HUES48 (cell line): ENCODE measurements around the gene CYSRT1.
A peak's percentile ranks its signal among the peaks of the same experiment; 100 is the strongest.

Experiments used
- H3K27ac ChIP-seq: one replicate; pipeline ENCODE4 v1.7.0; 2013; ENCODE audit warnings: low read depth, low read length, inconsistent platforms
- H3K27me3 ChIP-seq: 2 replicates; pipeline ENCODE4 v1.6.1; 2013; ENCODE audit warnings: mild to moderate bottlenecking, low read length; ENCODE audit not compliant: control insufficient read depth, insufficient read depth
- H3K36me3 ChIP-seq: 2 replicates; pipeline ENCODE4 v1.6.1; 2013; ENCODE audit warnings: low read length; ENCODE audit not compliant: control insufficient read depth, insufficient read depth
- H3K4me1 ChIP-seq: 2 replicates; pipeline ENCODE4 v1.6.1; 2013; ENCODE audit warnings: mild to moderate bottlenecking, low read length; ENCODE audit not compliant: control insufficient read depth, insufficient read depth
- H3K4me3 ChIP-seq: 2 replicates; pipeline ENCODE4 v1.5.1; 2013; ENCODE audit warnings: mild to moderate bottlenecking, low read depth, low read length
- H3K9ac ChIP-seq: 2 replicates; pipeline ENCODE4 v1.6.1; 2013; ENCODE audit warnings: mild to moderate bottlenecking, low read depth, low read length, moderate library complexity
- H3K9me3 ChIP-seq: 2 replicates; pipeline ENCODE4 v1.6.1; 2013; ENCODE audit warnings: low read length; ENCODE audit not compliant: control insufficient read depth, insufficient read depth

The CYSRT1 gene

GRCh38 chr9:137191245-137191644, 33.7 kb upstream of the CYSRT1 start:
- Histone ChIP-seq H3K9ac (no peak overlapping the region), H3K36me3 (peaks cover 31% of the 10 kb centered on the region; the same call in 1 of the 2 replicates)

GRCh38 chr9:137191691-137192447, 33.1 kb upstream of the CYSRT1 start:
- peaks cover 25% of the 10 kb centered on the region; the same call in 1 of the 2 replicates for H3K36me3 ChIP-seq
- no peak overlapping the region for H3K27ac ChIP-seq
- no peaks in the 10 kb centered on the region for H3K27me3 ChIP-seq
- H3K4me3 ChIP-seq, result no peak overlapping the region
- H3K9me3 ChIP-seq, result no peaks in the 10 kb centered on the region
- no peak overlapping the region for H3K9ac ChIP-seq
- 0 out of 2 replicates have a peak, but pooled peaks cover 4% of the 10 kb centered on the region for H3K4me1 ChIP-seq

More at GRCh38 chr9:137191245-137191644, 33.7 kb upstream of the CYSRT1 start:
- no peak overlapping the region for H3K4me3 ChIP-seq
- H3K4me1 ChIP-seq, result 0 out of 2 replicates have a peak, but pooled peaks cover 4% of the 10 kb centered on the region
- no peaks in the 10 kb centered on the region for H3K9me3 ChIP-seq
- no peaks in the 10 kb centered on the region for H3K27me3 ChIP-seq
- no peak overlapping the region for H3K27ac ChIP-seq

- no peak overlapping the region for H3K9ac ChIP-seq
- H3K36me3 ChIP-seq, result peaks cover 20% of the 10 kb centered on the region; the same call in 1 of the 2 replicates
Observed at GRCh38 chr9:137192448-137192780, 32.6 kb upstream of the CYSRT1 start.

GRCh38 chr9:137192859-137193258, 32.1 kb upstream of the CYSRT1 start:
- no peak overlapping the region for H3K4me3 ChIP-seq
- H3K27ac ChIP-seq, result no peak overlapping the region
- no peaks in the 10 kb centered on the region for H3K9me3 ChIP-seq
- 0 out of 2 replicates have a peak, but pooled peaks cover 4% of the 10 kb centered on the region for H3K4me1 ChIP-seq
- H3K36me3 ChIP-seq, result peaks cover 20% of the 10 kb centered on the region; the same call in 1 of the 2 replicates
- no peak overlapping the region for H3K9ac ChIP-seq
- no peaks in the 10 kb centered on the region for H3K27me3 ChIP-seq

More at GRCh38 chr9:137192448-137192780, 32.6 kb upstream of the CYSRT1 start:
- no peak overlapping the region for H3K27ac ChIP-seq
- H3K27me3 ChIP-seq, result no peaks in the 10 kb centered on the region
- H3K4me1 ChIP-seq, result 0 out of 2 replicates have a peak, but pooled peaks cover 4% of the 10 kb centered on the region
- no peaks in the 10 kb centered on the region for H3K9me3 ChIP-seq
- H3K4me3 ChIP-seq, result no peak overlapping the region

GRCh38 chr9:137193771-137194170, 31.2 kb upstream of the CYSRT1 start:
- no peak overlapping the region for H3K27ac ChIP-seq
- no peaks in the 10 kb centered on the region for H3K9me3 ChIP-seq
- peaks cover 20% of the 10 kb centered on the region; the same call in 1 of the 2 replicates for H3K36me3 ChIP-seq
- H3K27me3 ChIP-seq, result no peaks in the 10 kb centered on the region
- H3K9ac ChIP-seq, result no peak overlapping the region
- 0 out of 2 replicates have a peak, but pooled peaks cover 4% of the 10 kb centered on the region for H3K4me1 ChIP-seq
- H3K4me3 ChIP-seq, result no peak overlapping the region

- no peak overlapping the region for H3K27ac ChIP-seq
- no peak overlapping the region for H3K4me3 ChIP-seq
- peaks cover 20% of the 10 kb centered on the region; the same call in 1 of the 2 replicates for H3K36me3 ChIP-seq
- H3K4me1 ChIP-seq, result 0 out of 2 replicates have a peak, but pooled peaks cover 4% of the 10 kb centered on the region
- H3K9ac ChIP-seq, result no peak overlapping the region
- no peaks in the 10 kb centered on the region for H3K27me3 ChIP-seq
- H3K9me3 ChIP-seq, result no peaks in the 10 kb centered on the region
Observed at GRCh38 chr9:137194388-137194787, 30.6 kb upstream of the CYSRT1 start.

GRCh38 chr9:137194909-137195308, 30.1 kb upstream of the CYSRT1 start:
- Histone ChIP-seq H3K36me3 (peaks cover 18% of the 10 kb centered on the region; the same call in 1 of the 2 replicates), H3K9ac (no peak overlapping the region), H3K9me3 (no peaks in the 10 kb centered on the region), H3K4me3 (no peak overlapping the region), H3K4me1 (0 out of 2 replicates have a peak, but pooled peaks cover 4% of the 10 kb centered on the region), H3K27ac (no peak overlapping the region), H3K27me3 (no peaks in the 10 kb centered on the region)

GRCh38 chr9:137195525-137196220, 29.3 kb upstream of the CYSRT1 start:
- H3K9me3 ChIP-seq, result no peaks in the 10 kb centered on the region
- 0 out of 2 replicates have a peak, but pooled peaks cover 4% of the 10 kb centered on the region for H3K4me1 ChIP-seq
- H3K9ac ChIP-seq, result no peak overlapping the region
- H3K4me3 ChIP-seq, result no peak overlapping the region
- no peak overlapping the region for H3K27ac ChIP-seq
- no peaks in the 10 kb centered on the region for H3K27me3 ChIP-seq
- peaks cover 13% of the 10 kb centered on the region; the same call in 1 of the 2 replicates for H3K36me3 ChIP-seq

- no peaks in the 10 kb centered on the region for H3K36me3 ChIP-seq
- H3K27me3 ChIP-seq, result no peaks in the 10 kb centered on the region
- H3K4me1 ChIP-seq, result peaks cover 10% of the 10 kb centered on the region; the same call in 1 of the 2 replicates
- no peak overlapping the region for H3K27ac ChIP-seq
- no peak overlapping the region for H3K9ac ChIP-seq
- no peaks in the 10 kb centered on the region for H3K9me3 ChIP-seq
- H3K4me3 ChIP-seq, result no peak overlapping the region
Observed at GRCh38 chr9:137198051-137198901, 26.7 kb upstream of the CYSRT1 start.

- Histone ChIP-seq H3K36me3 (no peaks in the 10 kb centered on the region), H3K9ac (no peak overlapping the region), H3K4me3 (peak overlapping the region; percentile 50; the same call in 1 of the 2 replicates), H3K27me3 (no peaks in the 10 kb centered on the region), H3K4me1 (peaks cover 10% of the 10 kb centered on the region; the same call in 1 of the 2 replicates), H3K9me3 (no peaks in the 10 kb centered on the region), H3K27ac (no peak overlapping the region)
Observed at GRCh38 chr9:137198902-137199283, 26.1 kb upstream of the CYSRT1 start.
